Fibroblast of skin of scalp (primary cell): Measurements from ENCODE around the gene AHSP. TPM values are rescaled to one million over a fixed set of nuclear protein-coding genes. Genes with fewer than 3 reads are reported as not detected.
"Not testable (repeated sequence)": the region's sequence is repeated elsewhere in the genome, so short reads cannot be mapped to it uniquely, and the experiment has no call there.

Source experiments
- DNase-seq: peaks from one replicate; pipeline ENCODE4 v3.0.0-alpha.2; 2013
- polyA plus RNA-seq, 2 experiments: library from polyadenylated mRNA; unstranded; fragments of 120-200 nt; gene quantifications; one replicate each; pipeline ENCODE4 v1.2.1, GENCODE V29; 2013; ENCODE audit not compliant: insufficient read length in 2 of 2

AHSP gene
- not detected for polyA plus RNA-seq (2013, experiment 1 of 2; ENCODE audit: insufficient read length)
- 1.4 TPM for polyA plus RNA-seq (2013, experiment 2 of 2; ENCODE audit: insufficient read length)

- no peak for DNase-seq
These were observed at the start of gene AHSP for GRCh38 chr16:31527734-31528274. Gene AHSP (plus strand): TSS chr16:31527900. CDS start chr16:31528140, 240 bp downstream.

DNA sequence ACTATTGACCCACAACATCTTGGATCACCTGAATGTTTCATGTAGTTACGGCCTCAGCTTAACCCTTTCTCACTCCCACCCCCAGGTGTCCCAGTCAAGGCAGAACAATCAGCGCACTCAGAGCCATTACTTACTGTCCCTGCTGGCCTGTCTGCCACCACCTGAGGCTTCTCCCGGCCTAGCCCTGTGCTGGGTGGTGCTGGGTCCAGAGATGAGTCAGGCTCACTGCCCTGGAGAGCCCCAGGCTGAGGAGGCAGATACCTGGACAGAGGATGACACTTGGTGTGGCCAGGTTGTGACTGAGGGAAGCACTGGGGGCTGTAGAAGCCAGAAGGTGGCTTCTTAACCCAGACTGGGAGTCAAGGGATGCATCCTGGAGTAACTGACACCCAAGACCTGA, 48.7 kb upstream of the AHSP start:
- DNase-seq: no peak

GRCh38 chr16:31479751-31480150, 47.9 kb upstream of the AHSP start:
- DNase-seq: no peak

DNA sequence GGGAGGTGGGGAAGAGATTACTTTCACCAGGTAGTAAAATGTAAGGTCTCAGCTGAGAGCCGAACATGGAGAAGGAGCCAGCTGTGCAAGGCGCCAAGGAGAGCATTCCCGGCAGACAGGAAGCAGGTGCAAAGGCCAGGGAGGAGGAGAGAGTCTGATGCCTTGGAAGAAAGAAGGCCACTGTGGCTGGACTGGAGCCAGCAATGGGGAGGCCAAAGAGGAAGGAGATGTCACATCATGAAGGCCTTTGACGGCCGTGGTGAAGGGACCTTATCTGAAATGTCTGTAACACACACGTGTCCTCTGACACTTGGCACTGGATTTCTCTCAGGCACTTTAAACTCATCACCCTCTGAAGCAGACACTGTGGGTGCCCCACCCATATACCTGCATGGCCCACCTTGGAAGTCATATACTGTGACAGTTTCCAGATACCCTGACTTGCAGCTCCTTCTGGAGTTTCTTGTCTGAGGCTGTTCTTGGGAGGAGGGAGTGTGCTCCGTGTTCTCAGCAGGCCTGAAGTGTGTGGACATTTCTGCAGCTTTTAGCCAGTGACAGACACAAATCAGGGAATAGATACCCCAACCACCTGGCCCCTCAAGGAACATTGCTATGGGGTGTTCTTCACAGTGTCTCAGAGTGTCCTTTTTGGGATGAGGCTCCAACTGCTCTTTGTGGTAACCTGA, 46.7 kb upstream of the AHSP start:
- DNase-seq: no peak

DNA sequence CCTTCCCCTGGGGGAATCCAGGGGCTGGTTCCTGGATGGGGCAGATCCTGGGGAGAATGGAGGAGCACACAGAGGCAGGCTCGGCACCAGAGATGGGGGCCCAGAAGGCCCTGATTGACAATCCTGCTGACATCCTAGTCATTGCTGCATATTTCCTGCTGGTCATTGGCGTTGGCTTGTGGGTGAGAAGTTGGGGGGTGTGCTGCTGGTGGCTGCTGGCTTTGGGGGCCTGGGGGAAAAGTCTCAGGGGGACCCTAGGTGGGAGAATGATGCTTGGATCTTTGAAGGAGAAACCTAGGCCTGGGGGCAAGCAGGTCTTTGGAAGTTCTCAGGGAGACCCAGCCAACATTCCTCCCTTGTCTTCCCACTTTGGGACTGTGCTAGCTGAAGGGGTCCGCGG, 44.6 kb upstream of the AHSP start, which contains the start of gene SLC5A2:
Gene SLC5A2, plus strand, starts transcription at position 43 of the 400 bp plus-strand sequence. Its CDS starts 14 bp downstream, at position 57.
- DNase-seq: no peak

- not testable (repeated sequence) for DNase-seq
These were observed 43.7 kb upstream of the AHSP start for GRCh38 chr16:31484048-31484447.

GRCh38 chr16:31484491-31485171, 43.1 kb upstream of the AHSP start:
- DNase-seq: no peak

DNA sequence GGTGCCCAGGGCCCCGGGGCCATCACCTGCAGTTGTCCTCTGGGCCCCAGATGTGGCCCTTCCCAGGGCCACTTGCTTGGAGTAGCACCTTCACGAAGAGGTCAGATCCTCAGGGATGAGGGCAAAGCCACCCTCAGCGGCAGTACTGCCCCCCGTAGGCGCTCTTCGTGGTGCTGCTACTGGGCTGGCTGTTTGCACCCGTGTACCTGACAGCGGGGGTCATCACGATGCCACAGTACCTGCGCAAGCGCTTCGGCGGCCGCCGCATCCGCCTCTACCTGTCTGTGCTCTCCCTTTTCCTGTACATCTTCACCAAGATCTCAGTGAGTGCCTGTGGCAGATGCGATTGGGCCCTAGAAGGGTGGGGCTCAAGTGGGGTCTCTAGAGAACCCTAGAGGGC, 42.1 kb upstream of the AHSP start:
- no peak for DNase-seq

GRCh38 chr16:31486045-31486444, 41.7 kb upstream of the AHSP start:
- DNase-seq: no peak

- no peak for DNase-seq
These were observed 40.5 kb upstream of the AHSP start for GRCh38 chr16:31487071-31487719.

DNA sequence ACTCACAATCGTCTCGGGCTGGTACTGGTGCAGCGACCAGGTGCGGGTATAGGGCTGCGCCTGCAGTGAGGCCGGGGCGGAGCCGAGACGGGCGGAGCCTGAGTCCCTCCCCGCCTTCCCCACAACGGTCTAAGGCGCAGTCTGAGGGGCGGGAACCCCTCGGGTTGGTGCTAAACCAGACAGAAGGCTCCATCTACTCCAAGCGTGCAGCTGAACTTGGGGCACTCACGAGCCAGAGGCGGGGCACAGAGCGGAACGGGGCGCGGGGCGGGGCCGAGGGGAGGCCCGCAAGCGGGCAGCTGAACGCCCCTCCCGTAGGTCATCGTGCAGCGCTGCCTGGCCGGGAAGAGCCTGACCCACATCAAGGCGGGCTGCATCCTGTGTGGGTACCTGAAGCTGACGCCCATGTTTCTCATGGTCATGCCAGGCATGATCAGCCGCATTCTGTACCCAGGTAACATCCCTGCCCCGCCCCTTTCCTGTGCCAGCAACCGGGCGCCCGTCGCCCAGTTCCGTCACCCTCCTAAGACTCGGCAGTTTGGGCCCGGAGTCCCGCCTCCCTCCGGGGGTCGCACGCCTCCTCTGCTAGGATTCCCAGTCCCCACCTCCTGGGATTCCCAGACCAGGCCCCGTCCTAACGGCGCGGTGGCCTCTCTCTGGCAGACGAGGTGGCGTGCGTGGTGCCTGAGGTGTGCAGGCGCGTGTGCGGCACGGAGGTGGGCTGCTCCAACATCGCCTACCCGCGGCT, 39.8 kb upstream of the AHSP start:
- DNase-seq: no peak

DNA sequence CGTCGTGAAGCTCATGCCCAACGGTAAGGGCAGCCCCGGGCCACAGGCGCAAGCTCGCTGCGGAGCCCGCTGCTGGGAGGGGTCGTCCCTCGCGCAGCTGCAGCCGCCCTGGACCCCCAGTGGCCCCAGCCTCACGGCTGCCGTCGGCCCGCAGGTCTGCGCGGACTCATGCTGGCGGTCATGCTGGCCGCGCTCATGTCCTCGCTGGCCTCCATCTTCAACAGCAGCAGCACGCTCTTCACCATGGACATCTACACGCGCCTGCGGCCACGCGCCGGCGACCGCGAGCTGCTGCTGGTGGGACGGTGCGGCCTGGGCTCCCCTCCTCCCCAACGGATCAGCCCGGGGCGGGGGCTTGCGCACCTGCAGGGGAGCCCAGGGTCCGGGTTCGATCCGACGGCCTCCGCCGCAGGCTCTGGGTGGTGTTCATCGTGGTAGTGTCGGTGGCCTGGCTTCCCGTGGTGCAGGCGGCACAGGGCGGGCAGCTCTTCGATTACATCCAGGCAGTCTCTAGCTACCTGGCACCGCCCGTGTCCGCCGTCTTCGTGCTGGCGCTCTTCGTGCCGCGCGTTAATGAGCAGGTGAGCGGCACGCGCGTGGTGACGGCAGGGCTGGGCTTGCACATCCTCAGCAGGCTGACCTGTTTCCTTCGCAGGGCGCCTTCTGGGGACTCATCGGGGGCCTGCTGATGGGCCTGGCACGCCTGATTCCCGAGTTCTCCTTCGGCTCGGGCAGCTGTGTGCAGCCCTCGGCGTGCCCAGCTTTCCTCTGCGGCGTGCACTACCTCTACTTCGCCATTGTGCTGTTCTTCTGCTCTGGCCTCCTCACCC, 39.0 kb upstream of the AHSP start:
- no peak for DNase-seq

DNA sequence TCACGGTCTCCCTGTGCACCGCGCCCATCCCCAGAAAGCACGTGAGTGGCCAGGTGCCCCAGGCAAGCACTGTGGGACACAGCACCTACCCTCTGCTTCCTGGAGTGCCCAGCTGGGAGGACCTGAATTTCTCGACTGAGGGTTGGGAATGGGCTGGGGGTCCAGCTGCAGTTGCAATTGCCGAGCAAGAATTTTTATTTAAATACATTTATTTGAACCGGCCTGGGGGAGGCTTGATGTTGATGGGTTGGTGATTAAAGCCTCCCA, 38.5 kb upstream of the AHSP start:
- DNase-seq: no peak

DNA sequence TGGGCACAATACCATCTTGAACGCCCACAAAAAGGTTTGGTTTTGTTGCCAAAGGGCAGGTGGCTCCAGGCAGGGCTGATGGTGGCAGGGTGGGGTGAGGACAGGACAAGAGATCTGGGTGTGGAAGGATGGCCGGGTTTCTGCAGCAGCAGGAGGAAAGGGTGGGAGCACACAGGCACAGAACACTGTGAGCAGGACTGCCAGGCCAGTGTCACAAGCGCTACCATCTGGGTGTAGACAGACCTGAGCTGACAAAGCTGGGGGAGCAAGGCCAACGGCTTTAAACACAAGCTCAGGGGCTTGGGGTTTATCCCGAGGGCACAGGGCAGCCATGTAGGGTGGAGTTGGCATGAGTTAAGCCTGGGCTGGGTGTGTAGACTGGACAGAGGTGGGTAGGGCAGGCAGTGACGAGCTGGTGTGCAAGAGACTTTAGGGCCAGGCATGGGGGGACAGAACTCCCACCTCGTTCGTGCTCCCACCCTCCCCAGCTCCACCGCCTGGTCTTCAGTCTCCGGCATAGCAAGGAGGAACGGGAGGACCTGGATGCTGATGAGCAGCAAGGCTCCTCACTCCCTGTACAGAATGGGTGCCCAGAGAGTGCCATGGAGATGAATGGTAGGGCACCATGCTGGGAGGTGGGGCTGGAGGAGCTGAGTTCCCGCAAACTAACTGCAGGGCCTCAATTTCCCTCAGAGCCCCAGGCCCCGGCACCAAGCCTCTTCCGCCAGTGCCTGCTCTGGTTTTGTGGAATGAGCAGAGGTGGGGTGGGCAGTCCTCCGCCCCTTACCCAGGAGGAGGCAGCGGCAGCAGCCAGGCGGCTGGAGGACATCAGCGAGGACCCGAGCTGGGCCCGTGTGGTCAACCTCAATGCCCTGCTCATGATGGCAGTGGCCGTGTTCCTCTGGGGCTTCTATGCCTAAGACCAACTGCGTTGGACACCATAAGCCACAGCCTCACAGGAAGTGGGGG, 37.8 kb upstream of the AHSP start:
- no peak for DNase-seq

DNA sequence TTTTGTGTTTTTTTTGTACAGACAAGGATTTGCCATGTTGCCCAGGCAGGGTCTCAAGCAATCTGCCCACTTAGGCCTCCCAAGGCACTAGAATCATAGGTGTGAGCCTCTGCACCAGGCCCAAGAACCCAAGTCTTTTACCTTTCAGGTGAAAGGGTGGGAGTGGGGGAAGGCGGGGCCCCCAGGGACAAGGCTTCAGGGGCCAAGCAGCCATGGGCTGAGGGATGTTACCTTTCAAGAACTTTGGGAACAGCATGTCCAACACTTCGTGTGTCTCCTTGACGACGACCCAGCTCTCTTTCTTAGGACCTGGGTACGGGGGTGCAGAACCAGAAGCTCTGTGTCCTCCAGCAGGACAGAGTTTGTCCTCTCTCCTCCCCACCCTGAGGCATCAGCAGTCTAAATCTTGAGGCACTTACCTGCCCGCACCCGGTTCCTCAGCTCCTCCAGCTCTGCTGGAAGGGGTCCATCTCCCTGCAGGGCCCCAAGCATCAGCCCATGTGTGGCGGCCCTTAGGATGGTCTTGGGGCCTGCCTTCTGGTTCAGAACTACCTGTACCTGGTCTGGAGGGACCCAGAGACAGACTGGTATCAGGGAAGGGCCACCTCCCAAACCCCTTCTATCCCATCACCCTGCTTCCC, 35.8 kb upstream of the AHSP start:
- DNase-seq: no peak

GRCh38 chr16:31493506-31494125, 34.1 kb upstream of the AHSP start:
- no peak for DNase-seq

- DNase-seq: no peak
These were observed 31.0 kb upstream of the AHSP start for GRCh38 chr16:31496670-31497069.

GRCh38 chr16:31498493-31498892, 29.2 kb upstream of the AHSP start:
- no peak for DNase-seq

DNA sequence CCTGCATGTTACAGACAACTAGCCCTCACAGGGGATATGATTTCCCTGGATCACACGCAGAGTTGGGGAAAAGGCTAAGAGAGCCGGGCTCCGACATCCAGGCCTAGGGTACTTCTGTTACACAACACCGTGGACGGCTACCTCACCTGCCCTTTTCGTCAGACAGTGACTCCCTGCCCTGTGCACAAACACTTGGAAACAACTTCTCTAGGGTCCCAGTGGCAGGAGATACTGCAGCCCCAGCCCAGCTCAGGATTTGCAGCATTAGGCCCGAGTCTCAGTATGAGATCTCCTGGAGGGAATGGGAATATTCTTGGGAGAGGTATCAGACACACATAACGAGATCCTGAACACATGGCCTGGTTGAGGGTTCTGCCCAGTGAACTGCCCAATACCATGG, 27.8 kb upstream of the AHSP start:
- DNase-seq: no peak
